Hepatocyte (in vitro differentiated cells): ENCODE measurements around the gene HEXIM2.

Experiments used
- EZH2 ChIP-seq: fragments of 200-600 bp; sonication (generic); IDR thresholded peaks from 2 replicates; pipeline ENCODE4 v1.6.1; 2016; ENCODE audit warnings: antibody characterized with exemption, mild to moderate bottlenecking, borderline replicate concordance
- EZH2phosphoT487 ChIP-seq: fragments of 200-600 bp; sonication (generic); IDR thresholded peaks from one replicate; pipeline ENCODE4 v1.6.1; 2018; ENCODE audit warnings: antibody characterized with exemption, mild to moderate bottlenecking, low read depth, moderate library complexity; ENCODE audit not compliant: unreplicated experiment, severe bottlenecking
- TF ChIP-seq, protein P1 (sequence below): fragments of 200-600 bp; sonication (generic); IDR thresholded peaks from 2 replicates; pipeline ENCODE4 v1.5.1; 2016; ENCODE audit warnings: antibody characterized with exemption, mild to moderate bottlenecking; ENCODE audit not compliant: poor library complexity

DNA sequence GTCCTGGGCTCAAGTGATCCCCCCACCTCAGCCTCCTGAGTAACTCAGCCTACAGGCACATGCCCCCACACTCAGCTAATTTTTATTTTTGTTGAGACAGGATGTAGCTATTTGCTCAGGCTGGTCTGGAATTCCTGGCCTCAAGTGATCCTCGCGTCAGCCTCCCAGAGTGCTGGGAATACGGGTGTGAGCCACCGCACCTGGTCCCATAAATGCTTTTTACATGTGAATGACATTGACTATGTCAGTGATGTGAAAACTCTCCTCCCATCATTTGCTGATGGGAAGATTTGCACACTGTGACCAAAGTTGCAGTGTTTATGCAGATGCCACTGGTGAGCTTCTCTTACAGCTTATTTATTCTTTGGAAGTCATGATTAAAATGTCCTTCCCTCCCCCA lies 44.3 kb upstream of the HEXIM2 start:
- no peak for TF ChIP-seq EZH2
- TF ChIP-seq, protein P1, sequence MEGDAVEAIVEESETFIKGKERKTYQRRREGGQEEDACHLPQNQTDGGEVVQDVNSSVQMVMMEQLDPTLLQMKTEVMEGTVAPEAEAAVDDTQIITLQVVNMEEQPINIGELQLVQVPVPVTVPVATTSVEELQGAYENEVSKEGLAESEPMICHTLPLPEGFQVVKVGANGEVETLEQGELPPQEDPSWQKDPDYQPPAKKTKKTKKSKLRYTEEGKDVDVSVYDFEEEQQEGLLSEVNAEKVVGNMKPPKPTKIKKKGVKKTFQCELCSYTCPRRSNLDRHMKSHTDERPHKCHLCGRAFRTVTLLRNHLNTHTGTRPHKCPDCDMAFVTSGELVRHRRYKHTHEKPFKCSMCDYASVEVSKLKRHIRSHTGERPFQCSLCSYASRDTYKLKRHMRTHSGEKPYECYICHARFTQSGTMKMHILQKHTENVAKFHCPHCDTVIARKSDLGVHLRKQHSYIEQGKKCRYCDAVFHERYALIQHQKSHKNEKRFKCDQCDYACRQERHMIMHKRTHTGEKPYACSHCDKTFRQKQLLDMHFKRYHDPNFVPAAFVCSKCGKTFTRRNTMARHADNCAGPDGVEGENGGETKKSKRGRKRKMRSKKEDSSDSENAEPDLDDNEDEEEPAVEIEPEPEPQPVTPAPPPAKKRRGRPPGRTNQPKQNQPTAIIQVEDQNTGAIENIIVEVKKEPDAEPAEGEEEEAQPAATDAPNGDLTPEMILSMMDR: no peak
- TF ChIP-seq EZH2phosphoT487: no peak
